ENCODE results near the gene TPRN.

The TPRN gene

GRCh38 chr9:137205126-137206069 is 4.9 kb upstream of the TPRN start, which contains the start of the genes NDOR1 and TMEM203:
NDOR1 (plus strand) TSS chr9:137205700; CDS start chr9:137205778, 78 bp downstream.
TMEM203 (minus strand) TSS chr9:137205648; CDS start chr9:137205414, 234 bp downstream.
- Histone ChIP-seq H2BK15ac (replicated peaks; ENCODE audit: low read depth) (no peak within 1 kb of the TSS), H4K5ac (ENCODE audit: low read length) (no peak within 1 kb of the TSS), H2BK5ac (ENCODE audit: low read length) (no peak within 1 kb of the TSS), H3K56ac (ENCODE audit: low read length) (peak within 1 kb of the TSS; percentile 98), H3K36me3 (ENCODE audit: control insufficient read depth, insufficient read depth, low read length) (peaks cover 3% of the 10 kb centered on the region), H3K4me2 (ENCODE audit: low read length) (peak within 1 kb of the TSS; percentile 88), H3K18ac (ENCODE audit: low read length) (peak within 1 kb of the TSS; percentile 63), H3K4me3 (ENCODE audit: low read length) (peak within 1 kb of the TSS; percentile 98), H3K23ac (ENCODE audit: low read length) (no peak within 1 kb of the TSS), H4K8ac (ENCODE audit: low read depth, low read length) (no peak within 1 kb of the TSS), H3K79me1 (ENCODE audit: low read length) (peaks cover 35% of the 10 kb centered on the region), H3K79me2 (ENCODE audit: control insufficient read depth, insufficient read depth, low read length) (peaks cover 31% of the 10 kb centered on the region), H3K9ac (ENCODE audit: low read length) (peak within 1 kb of the TSS; percentile 96), H3K27ac (ENCODE audit: low read depth, low read length) (peak within 1 kb of the TSS; percentile 33), H3K4ac (ENCODE audit: low read depth, low read length) (peak within 1 kb of the TSS; percentile 82), H3K27me3 (ENCODE audit: insufficient read depth, low read length, poor library complexity) (no peaks in the 10 kb centered on the region), H2AK5ac (ENCODE audit: low read length) (peak within 1 kb of the TSS; percentile 38), H3K4me1 (ENCODE audit: control insufficient read depth, low read depth, low read length) (peaks cover 6% of the 10 kb centered on the region), H2BK120ac (ENCODE audit: low read depth, low read length) (no peak within 1 kb of the TSS)
- DNase-seq = peak; percentile 91
- WGBS (ENCODE audit: extremely low coverage, insufficient coverage, low lambda C conversion rate) = no CpG with 5 or more reads among the region's 98 CpGs

DNA sequence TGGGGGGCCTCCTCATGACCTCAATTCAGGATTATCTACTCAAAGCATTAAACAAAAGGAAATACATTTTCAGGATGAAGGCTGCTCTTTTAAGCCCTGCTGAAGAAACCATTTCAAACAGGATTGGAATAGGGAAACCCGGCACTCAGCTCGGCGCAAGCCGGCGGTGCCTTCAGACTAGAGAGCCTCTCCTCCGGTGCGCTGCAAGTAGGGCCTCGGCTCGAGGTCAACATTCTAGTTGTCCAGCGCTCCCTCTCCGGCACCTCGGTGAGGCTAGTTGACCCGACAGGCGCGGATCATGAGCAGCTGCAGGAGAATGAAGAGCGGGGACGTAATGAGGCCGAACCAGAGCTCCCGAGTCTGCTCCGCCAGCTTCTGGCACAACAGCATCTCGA is 4.2 kb upstream of the TPRN start:
- H3K4ac ChIP-seq (ENCODE audit: low read depth, low read length) = no peak overlapping the region
- H3K56ac ChIP-seq (ENCODE audit: low read length) = peak overlapping the region; percentile 96
- WGBS (ENCODE audit: extremely low coverage, insufficient coverage, low lambda C conversion rate) = no CpG with 5 or more reads among the region's 21 CpGs
- H3K4me2 ChIP-seq (ENCODE audit: low read length) = peak overlapping the region; percentile 88
- peak overlapping the region; percentile 96 for H3K9ac ChIP-seq (ENCODE audit: low read length)
- peak overlapping the region; percentile 87 for H3K4me3 ChIP-seq (ENCODE audit: low read length)
- no peak overlapping the region for H4K5ac ChIP-seq (ENCODE audit: low read length)
- no peak overlapping the region for H2BK5ac ChIP-seq (ENCODE audit: low read length)
- H3K36me3 ChIP-seq (ENCODE audit: control insufficient read depth, insufficient read depth, low read length) = peaks cover 3% of the 10 kb centered on the region
- no peak for DNase-seq
- H3K27ac ChIP-seq (ENCODE audit: low read depth, low read length) = no peak overlapping the region
- no peak overlapping the region for H3K23ac ChIP-seq (ENCODE audit: low read length)
- H2AK5ac ChIP-seq (ENCODE audit: low read length) = no peak overlapping the region
- peaks cover 6% of the 10 kb centered on the region for H3K4me1 ChIP-seq (ENCODE audit: control insufficient read depth, low read depth, low read length)
- no peaks in the 10 kb centered on the region for H3K27me3 ChIP-seq (ENCODE audit: insufficient read depth, low read length, poor library complexity)
- no peak overlapping the region for H4K8ac ChIP-seq (ENCODE audit: low read depth, low read length)
- H3K79me2 ChIP-seq (ENCODE audit: control insufficient read depth, insufficient read depth, low read length) = peaks cover 31% of the 10 kb centered on the region
- no peak overlapping the region for H3K18ac ChIP-seq (ENCODE audit: low read length)
- H2BK120ac ChIP-seq (ENCODE audit: low read depth, low read length) = no peak overlapping the region
- H3K79me1 ChIP-seq (ENCODE audit: low read length) = peaks cover 35% of the 10 kb centered on the region
- H2BK15ac ChIP-seq (replicated peaks; ENCODE audit: low read depth) = no peak overlapping the region

- Histone ChIP-seq H3K9ac (ENCODE audit: low read length) (no peak overlapping the region), H3K4me3 (ENCODE audit: low read length) (no peak overlapping the region), H3K27ac (ENCODE audit: low read depth, low read length) (no peak overlapping the region), H3K4ac (ENCODE audit: low read depth, low read length) (no peak overlapping the region), H3K56ac (ENCODE audit: low read length) (no peak overlapping the region), H3K4me2 (ENCODE audit: low read length) (no peak overlapping the region), H4K5ac (ENCODE audit: low read length) (no peak overlapping the region), H3K23ac (ENCODE audit: low read length) (no peak overlapping the region), H4K8ac (ENCODE audit: low read depth, low read length) (no peak overlapping the region), H3K18ac (ENCODE audit: low read length) (no peak overlapping the region), H3K36me3 (ENCODE audit: control insufficient read depth, insufficient read depth, low read length) (peaks cover 3% of the 10 kb centered on the region), H2BK5ac (ENCODE audit: low read length) (no peak overlapping the region), H3K4me1 (ENCODE audit: control insufficient read depth, low read depth, low read length) (peaks cover 6% of the 10 kb centered on the region), H3K27me3 (ENCODE audit: insufficient read depth, low read length, poor library complexity) (no peaks in the 10 kb centered on the region), H3K79me2 (ENCODE audit: control insufficient read depth, insufficient read depth, low read length) (peaks cover 33% of the 10 kb centered on the region), H2BK120ac (ENCODE audit: low read depth, low read length) (no peak overlapping the region), H3K79me1 (ENCODE audit: low read length) (peaks cover 42% of the 10 kb centered on the region), H2AK5ac (ENCODE audit: low read length) (no peak overlapping the region), H2BK15ac (replicated peaks; ENCODE audit: low read depth) (no peak overlapping the region)
- WGBS (ENCODE audit: extremely low coverage, insufficient coverage, low lambda C conversion rate) = no CpG with 5 or more reads among the region's 8 CpGs
- DNase-seq = no peak
These were observed 2.4 kb upstream of the TPRN start for GRCh38 chr9:137202966-137203365.

- no peak overlapping the region for H2BK120ac ChIP-seq (ENCODE audit: low read depth, low read length)
- H3K79me2 ChIP-seq (ENCODE audit: control insufficient read depth, insufficient read depth, low read length) = peaks cover 24% of the 10 kb centered on the region
- no peak overlapping the region for H3K23ac ChIP-seq (ENCODE audit: low read length)
- peak overlapping the region; percentile 74 for H3K4ac ChIP-seq (ENCODE audit: low read depth, low read length)
- peak overlapping the region; percentile 81 for H3K4me2 ChIP-seq (ENCODE audit: low read length)
- WGBS (ENCODE audit: extremely low coverage, insufficient coverage, low lambda C conversion rate) = no CpG with 5 or more reads among the region's 23 CpGs
- H4K5ac ChIP-seq (ENCODE audit: low read length) = no peak overlapping the region
- no peak overlapping the region for H2AK5ac ChIP-seq (ENCODE audit: low read length)
- DNase-seq = peak; percentile 27
- H3K18ac ChIP-seq (ENCODE audit: low read length) = peak overlapping the region; percentile 24
- H3K27ac ChIP-seq (ENCODE audit: low read depth, low read length) = peak overlapping the region; percentile 29
- H3K36me3 ChIP-seq (ENCODE audit: control insufficient read depth, insufficient read depth, low read length) = no peaks in the 10 kb centered on the region
- H3K27me3 ChIP-seq (ENCODE audit: insufficient read depth, low read length, poor library complexity) = no peaks in the 10 kb centered on the region
- peak overlapping the region; percentile 23 for H2BK5ac ChIP-seq (ENCODE audit: low read length)
- H3K9ac ChIP-seq (ENCODE audit: low read length) = peak overlapping the region; percentile 94
- H3K4me1 ChIP-seq (ENCODE audit: control insufficient read depth, low read depth, low read length) = peaks cover 6% of the 10 kb centered on the region
- H2BK15ac ChIP-seq (replicated peaks; ENCODE audit: low read depth) = no peak overlapping the region
- peak overlapping the region; percentile 98 for H3K56ac ChIP-seq (ENCODE audit: low read length)
- peak overlapping the region; percentile 58 for H3K4me3 ChIP-seq (ENCODE audit: low read length)
- peaks cover 30% of the 10 kb centered on the region for H3K79me1 ChIP-seq (ENCODE audit: low read length)
- H4K8ac ChIP-seq (ENCODE audit: low read depth, low read length) = peak overlapping the region; percentile 87
These were observed 796 bp upstream of the TPRN start for GRCh38 chr9:137201205-137201868.

- Histone ChIP-seq H2BK5ac (ENCODE audit: low read length) (no peak overlapping the region), H2BK15ac (replicated peaks; ENCODE audit: low read depth) (no peak overlapping the region), H3K18ac (ENCODE audit: low read length) (peak overlapping the region; percentile 64), H3K4ac (ENCODE audit: low read depth, low read length) (peak overlapping the region; percentile 38), H3K4me1 (ENCODE audit: control insufficient read depth, low read depth, low read length) (peaks cover 3% of the 10 kb centered on the region), H2AK5ac (ENCODE audit: low read length) (no peak overlapping the region), H3K79me1 (ENCODE audit: low read length) (peaks cover 19% of the 10 kb centered on the region), H2BK120ac (ENCODE audit: low read depth, low read length) (no peak overlapping the region), H3K4me2 (ENCODE audit: low read length) (peak overlapping the region; percentile 46), H3K79me2 (ENCODE audit: control insufficient read depth, insufficient read depth, low read length) (peaks cover 11% of the 10 kb centered on the region), H4K8ac (ENCODE audit: low read depth, low read length) (no peak overlapping the region), H3K4me3 (ENCODE audit: low read length) (no peak overlapping the region), H3K9ac (ENCODE audit: low read length) (peak overlapping the region; percentile 69), H4K5ac (ENCODE audit: low read length) (no peak overlapping the region), H3K56ac (ENCODE audit: low read length) (peak overlapping the region; percentile 67), H3K27me3 (ENCODE audit: insufficient read depth, low read length, poor library complexity) (no peaks in the 10 kb centered on the region), H3K27ac (ENCODE audit: low read depth, low read length) (no peak overlapping the region), H3K36me3 (ENCODE audit: control insufficient read depth, insufficient read depth, low read length) (no peaks in the 10 kb centered on the region), H3K23ac (ENCODE audit: low read length) (peak overlapping the region; percentile 45)
- DNase-seq = peak; percentile 28
- no CpG with 5 or more reads among the region's 51 CpGs for WGBS (ENCODE audit: extremely low coverage, insufficient coverage, low lambda C conversion rate)
These were observed 975 bp downstream of the TPRN start for GRCh38 chr9:137199411-137200121.

Data from mesendoderm (in vitro differentiated cells).